Liver (tissue), 3 donors: Measurements from ENCODE around the gene ZNF426.

Source experiments
- EGR1 ChIP-seq, 2 donors: IDR thresholded peaks; 2 replicates each; pipeline ENCODE4 v1.6.1; 2016 to 2018; ENCODE audit warnings: antibody characterized with exemption in 2 of 2, low read depth in 2 of 2
- FOXA1 ChIP-seq: IDR thresholded peaks from 2 replicates; pipeline ENCODE4 v1.6.1; 2016; ENCODE audit warnings: antibody characterized with exemption
- JUND ChIP-seq, 2 donors: IDR thresholded peaks; 2 replicates each; pipeline ENCODE4 v1.6.1; 2016; ENCODE audit warnings: antibody characterized with exemption in 2 of 2
- RXRA ChIP-seq, 2 donors: IDR thresholded peaks; 2 replicates each; pipeline ENCODE4 v1.6.1; 2017 to 2018; ENCODE audit warnings: antibody characterized with exemption in 2 of 2, mild to moderate bottlenecking in 1 of 2
- TAF1 ChIP-seq: conservative IDR thresholded peaks from 2 replicates; pipeline ENCODE4 v1.6.1; 2016; ENCODE audit warnings: antibody characterized with exemption, mild to moderate bottlenecking
- YY1 ChIP-seq: IDR thresholded peaks from 2 replicates; pipeline ENCODE4 v1.6.1; 2016; ENCODE audit warnings: antibody characterized with exemption, mild to moderate bottlenecking
- TF ChIP-seq, protein P1 (sequence below): fragments of 150-350 bp; IDR thresholded peaks from 2 replicates; pipeline ENCODE4 v1.5.1; 2017; ENCODE audit warnings: improper control_type of control experiment, low read depth, low read length; ENCODE audit not compliant: missing input control
- TF ChIP-seq, protein P2 (sequence below): IDR thresholded peaks from 2 replicates; pipeline ENCODE4 v1.6.1; 2016; ENCODE audit warnings: antibody characterized with exemption, mild to moderate bottlenecking
- TF ChIP-seq, protein P3 (sequence below): IDR thresholded peaks from 2 replicates; pipeline ENCODE4 v1.6.1; 2016; ENCODE audit warnings: antibody characterized with exemption
- TF ChIP-seq, protein P4 (sequence below): IDR thresholded peaks from 2 replicates; pipeline ENCODE4 v1.6.1; 2016; ENCODE audit warnings: antibody characterized with exemption
- TF ChIP-seq, protein P5 (sequence below): IDR thresholded peaks from 2 replicates; pipeline ENCODE4 v1.6.1; 2016; ENCODE audit warnings: antibody characterized with exemption
- donor health status: healthy.
- donor health status: healthy.

DNA sequence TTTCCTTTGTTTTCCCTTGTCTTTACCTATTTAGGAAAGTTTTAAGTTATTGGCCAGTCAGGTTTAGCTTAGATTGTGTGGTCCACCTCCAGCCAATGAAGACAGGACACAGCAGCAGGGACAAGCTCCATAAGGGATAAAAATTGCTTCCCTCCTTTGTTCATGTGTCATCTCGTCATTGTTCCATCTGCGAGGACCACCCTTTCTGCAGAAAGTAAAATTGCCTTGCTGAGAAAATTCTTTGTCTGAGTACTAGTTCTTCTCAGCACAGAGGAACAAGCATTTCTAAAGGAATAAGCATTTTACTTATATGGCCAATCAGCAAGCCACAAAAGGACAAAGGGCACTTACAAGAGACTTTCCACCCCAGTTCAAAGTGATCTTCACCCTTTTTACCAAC, 51.4 kb downstream of the ZNF426 start:
- TF ChIP-seq, protein P1, sequence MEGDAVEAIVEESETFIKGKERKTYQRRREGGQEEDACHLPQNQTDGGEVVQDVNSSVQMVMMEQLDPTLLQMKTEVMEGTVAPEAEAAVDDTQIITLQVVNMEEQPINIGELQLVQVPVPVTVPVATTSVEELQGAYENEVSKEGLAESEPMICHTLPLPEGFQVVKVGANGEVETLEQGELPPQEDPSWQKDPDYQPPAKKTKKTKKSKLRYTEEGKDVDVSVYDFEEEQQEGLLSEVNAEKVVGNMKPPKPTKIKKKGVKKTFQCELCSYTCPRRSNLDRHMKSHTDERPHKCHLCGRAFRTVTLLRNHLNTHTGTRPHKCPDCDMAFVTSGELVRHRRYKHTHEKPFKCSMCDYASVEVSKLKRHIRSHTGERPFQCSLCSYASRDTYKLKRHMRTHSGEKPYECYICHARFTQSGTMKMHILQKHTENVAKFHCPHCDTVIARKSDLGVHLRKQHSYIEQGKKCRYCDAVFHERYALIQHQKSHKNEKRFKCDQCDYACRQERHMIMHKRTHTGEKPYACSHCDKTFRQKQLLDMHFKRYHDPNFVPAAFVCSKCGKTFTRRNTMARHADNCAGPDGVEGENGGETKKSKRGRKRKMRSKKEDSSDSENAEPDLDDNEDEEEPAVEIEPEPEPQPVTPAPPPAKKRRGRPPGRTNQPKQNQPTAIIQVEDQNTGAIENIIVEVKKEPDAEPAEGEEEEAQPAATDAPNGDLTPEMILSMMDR, result no peak
- TF ChIP-seq, protein P2, sequence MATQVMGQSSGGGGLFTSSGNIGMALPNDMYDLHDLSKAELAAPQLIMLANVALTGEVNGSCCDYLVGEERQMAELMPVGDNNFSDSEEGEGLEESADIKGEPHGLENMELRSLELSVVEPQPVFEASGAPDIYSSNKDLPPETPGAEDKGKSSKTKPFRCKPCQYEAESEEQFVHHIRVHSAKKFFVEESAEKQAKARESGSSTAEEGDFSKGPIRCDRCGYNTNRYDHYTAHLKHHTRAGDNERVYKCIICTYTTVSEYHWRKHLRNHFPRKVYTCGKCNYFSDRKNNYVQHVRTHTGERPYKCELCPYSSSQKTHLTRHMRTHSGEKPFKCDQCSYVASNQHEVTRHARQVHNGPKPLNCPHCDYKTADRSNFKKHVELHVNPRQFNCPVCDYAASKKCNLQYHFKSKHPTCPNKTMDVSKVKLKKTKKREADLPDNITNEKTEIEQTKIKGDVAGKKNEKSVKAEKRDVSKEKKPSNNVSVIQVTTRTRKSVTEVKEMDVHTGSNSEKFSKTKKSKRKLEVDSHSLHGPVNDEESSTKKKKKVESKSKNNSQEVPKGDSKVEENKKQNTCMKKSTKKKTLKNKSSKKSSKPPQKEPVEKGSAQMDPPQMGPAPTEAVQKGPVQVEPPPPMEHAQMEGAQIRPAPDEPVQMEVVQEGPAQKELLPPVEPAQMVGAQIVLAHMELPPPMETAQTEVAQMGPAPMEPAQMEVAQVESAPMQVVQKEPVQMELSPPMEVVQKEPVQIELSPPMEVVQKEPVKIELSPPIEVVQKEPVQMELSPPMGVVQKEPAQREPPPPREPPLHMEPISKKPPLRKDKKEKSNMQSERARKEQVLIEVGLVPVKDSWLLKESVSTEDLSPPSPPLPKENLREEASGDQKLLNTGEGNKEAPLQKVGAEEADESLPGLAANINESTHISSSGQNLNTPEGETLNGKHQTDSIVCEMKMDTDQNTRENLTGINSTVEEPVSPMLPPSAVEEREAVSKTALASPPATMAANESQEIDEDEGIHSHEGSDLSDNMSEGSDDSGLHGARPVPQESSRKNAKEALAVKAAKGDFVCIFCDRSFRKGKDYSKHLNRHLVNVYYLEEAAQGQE, result no peak
- TF ChIP-seq, protein P3, sequence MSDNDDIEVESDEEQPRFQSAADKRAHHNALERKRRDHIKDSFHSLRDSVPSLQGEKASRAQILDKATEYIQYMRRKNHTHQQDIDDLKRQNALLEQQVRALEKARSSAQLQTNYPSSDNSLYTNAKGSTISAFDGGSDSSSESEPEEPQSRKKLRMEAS, result no peak
- TF ChIP-seq, protein P4, sequence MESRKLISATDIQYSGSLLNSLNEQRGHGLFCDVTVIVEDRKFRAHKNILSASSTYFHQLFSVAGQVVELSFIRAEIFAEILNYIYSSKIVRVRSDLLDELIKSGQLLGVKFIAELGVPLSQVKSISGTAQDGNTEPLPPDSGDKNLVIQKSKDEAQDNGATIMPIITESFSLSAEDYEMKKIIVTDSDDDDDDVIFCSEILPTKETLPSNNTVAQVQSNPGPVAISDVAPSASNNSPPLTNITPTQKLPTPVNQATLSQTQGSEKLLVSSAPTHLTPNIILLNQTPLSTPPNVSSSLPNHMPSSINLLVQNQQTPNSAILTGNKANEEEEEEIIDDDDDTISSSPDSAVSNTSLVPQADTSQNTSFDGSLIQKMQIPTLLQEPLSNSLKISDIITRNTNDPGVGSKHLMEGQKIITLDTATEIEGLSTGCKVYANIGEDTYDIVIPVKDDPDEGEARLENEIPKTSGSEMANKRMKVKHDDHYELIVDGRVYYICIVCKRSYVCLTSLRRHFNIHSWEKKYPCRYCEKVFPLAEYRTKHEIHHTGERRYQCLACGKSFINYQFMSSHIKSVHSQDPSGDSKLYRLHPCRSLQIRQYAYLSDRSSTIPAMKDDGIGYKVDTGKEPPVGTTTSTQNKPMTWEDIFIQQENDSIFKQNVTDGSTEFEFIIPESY, result no peak
- TF ChIP-seq TAF1, result no peak
- TF ChIP-seq, protein P5, sequence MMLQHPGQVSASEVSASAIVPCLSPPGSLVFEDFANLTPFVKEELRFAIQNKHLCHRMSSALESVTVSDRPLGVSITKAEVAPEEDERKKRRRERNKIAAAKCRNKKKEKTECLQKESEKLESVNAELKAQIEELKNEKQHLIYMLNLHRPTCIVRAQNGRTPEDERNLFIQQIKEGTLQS, result no peak
- TF ChIP-seq JUND (IDR thresholded peaks at IDR 0.05), result no peak
- TF ChIP-seq RXRA (IDR thresholded peaks at IDR 0.05), result no peak
- TF ChIP-seq FOXA1, result no peak
- no peak for TF ChIP-seq EGR1 (IDR thresholded peaks at IDR 0.05; ENCODE audit: low read depth in 2 of 2)
- TF ChIP-seq YY1, result no peak
